HEK293T (cell line): ENCODE measurements around the gene C5orf34.

Experiments used
- CTCF ChIA-PET: fragments of 350-600 bp; formaldehyde crosslinking; extraction: SDS; loops from one replicate; lab custom pipeline; 2021; ENCODE audit warnings: antibody characterized with exemption, inconsistent platforms; lab: Yijun Ruan, JAX
- POLR2A ChIA-PET: fragments of 350-600 bp; formaldehyde crosslinking; extraction: SDS; loops from one replicate; lab custom pipeline; 2020; ENCODE audit warnings: antibody characterized with exemption, inconsistent platforms; lab: Yijun Ruan, JAX
- DNase-seq: peaks from one replicate; pipeline ENCODE4 v3.0.0; 2012; ENCODE audit warnings: mixed read lengths; ENCODE audit errors: extremely low spot score
- ARNT ChIP-seq: fragments of 450-650 bp; IDR thresholded peaks from 2 replicates; pipeline ENCODE4 v1.6.1; 2017; ENCODE audit warnings: mild to moderate bottlenecking
- BHLHE40 ChIP-seq: fragments of 450-650 bp; IDR thresholded peaks from 2 replicates; pipeline ENCODE4 v1.6.1; 2016; ENCODE audit warnings: mild to moderate bottlenecking, moderate library complexity, borderline replicate concordance
- CTBP1 ChIP-seq: fragments of 450-650 bp; IDR thresholded peaks from 2 replicates; pipeline ENCODE4 v1.6.1; 2016; ENCODE audit warnings: borderline replicate concordance
- ELF4 ChIP-seq: fragments of 450-650 bp; IDR thresholded peaks from 2 replicates; pipeline ENCODE4 v1.6.1; 2017; ENCODE audit warnings: antibody characterized with exemption
- FOXA1 ChIP-seq: fragments of 450-650 bp; IDR thresholded peaks from 2 replicates; pipeline ENCODE4 v1.6.1; 2016; ENCODE audit warnings: mild to moderate bottlenecking
- FOXK2 ChIP-seq: fragments of 450-650 bp; IDR thresholded peaks from 2 replicates; pipeline ENCODE4 v1.6.1; 2016; ENCODE audit warnings: mild to moderate bottlenecking
- FOXM1 ChIP-seq: fragments of 450-650 bp; IDR thresholded peaks from 2 replicates; pipeline ENCODE4 v1.6.1; 2017; ENCODE audit warnings: mild to moderate bottlenecking, borderline replicate concordance
- HDGF ChIP-seq: fragments of 450-650 bp; IDR thresholded peaks from 2 replicates; pipeline ENCODE4 v1.6.1; 2017; ENCODE audit warnings: antibody characterized with exemption, borderline replicate concordance
- L3MBTL2 ChIP-seq: fragments of 450-650 bp; conservative IDR thresholded peaks from 2 replicates; pipeline ENCODE4 v1.6.1; 2016; ENCODE audit warnings: mild to moderate bottlenecking
- LEF1 ChIP-seq: fragments of 450-650 bp; IDR thresholded peaks from 2 replicates; pipeline ENCODE4 v1.6.1; 2017; ENCODE audit warnings: mild to moderate bottlenecking, borderline replicate concordance
- NFRKB ChIP-seq: fragments of 450-650 bp; IDR thresholded peaks from 2 replicates; pipeline ENCODE4 v1.6.1; 2016; ENCODE audit warnings: mild to moderate bottlenecking, moderate library complexity
- PKNOX1 ChIP-seq: fragments of 450-650 bp; IDR thresholded peaks from 2 replicates; pipeline ENCODE4 v1.6.1; 2016
- SP1 ChIP-seq: fragments of 450-650 bp; IDR thresholded peaks from 2 replicates; pipeline ENCODE4 v1.6.1; 2017
- SUZ12 ChIP-seq: fragments of 450-650 bp; IDR thresholded peaks from 2 replicates; pipeline ENCODE4 v1.6.1; 2016; ENCODE audit warnings: mild to moderate bottlenecking
- TARDBP ChIP-seq: fragments of 450-650 bp; IDR thresholded peaks from 2 replicates; pipeline ENCODE4 v1.6.1; 2016
- ZNF384 ChIP-seq: fragments of 450-650 bp; IDR thresholded peaks from 2 replicates; pipeline ENCODE4 v1.6.1; 2016

The C5orf34 gene

GRCh38 chr5:43547532-43547931, 32.6 kb upstream of the C5orf34 start:
- ChIA-PET CTCF (no interaction called here), POLR2A (no interaction called here)
- no peak for TF ChIP-seq CTBP1
- TF ChIP-seq L3MBTL2 = no peak
- no peak for TF ChIP-seq SUZ12
- TF ChIP-seq SP1 = no peak
- TF ChIP-seq LEF1 = no peak
- TF ChIP-seq FOXM1 = no peak
- no peak for TF ChIP-seq HDGF
- TF ChIP-seq ARNT = no peak
- TF ChIP-seq TARDBP = no peak
- DNase-seq = no peak

DNA sequence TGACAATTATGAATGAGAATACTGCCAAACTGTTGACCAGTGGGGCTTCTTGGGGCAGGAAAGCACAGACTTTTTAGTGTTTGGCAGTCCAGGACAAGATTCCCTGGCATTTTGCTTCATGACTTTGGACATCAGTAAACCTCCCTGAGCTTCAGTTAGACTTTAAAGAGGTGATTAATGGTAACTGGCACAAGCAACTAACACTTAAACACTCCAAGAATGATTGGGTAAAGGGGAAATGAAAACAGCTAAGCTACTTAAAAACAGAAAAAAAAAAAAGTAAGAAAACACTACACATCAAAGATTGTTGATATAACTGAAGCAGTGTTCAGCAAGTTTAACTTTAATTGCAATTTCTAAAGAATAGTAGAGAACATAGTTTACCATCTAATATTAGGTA, 28.5 kb upstream of the C5orf34 start:
- ChIA-PET CTCF (interaction anchor here (0.7 kb wide), 1 partner anchor 9 kb away, joined by 11 read pairs; no protein-coding TSS in a partner anchor), POLR2A (no interaction called here)
- no peak for DNase-seq
- no peak for TF ChIP-seq ARNT
- no peak for TF ChIP-seq ZNF384
- no peak for TF ChIP-seq FOXK2
- no peak for TF ChIP-seq L3MBTL2
- TF ChIP-seq BHLHE40 = no peak
- TF ChIP-seq FOXM1 = no peak
- TF ChIP-seq PKNOX1 = no peak
- no peak for TF ChIP-seq TARDBP
- no peak for TF ChIP-seq LEF1

DNA sequence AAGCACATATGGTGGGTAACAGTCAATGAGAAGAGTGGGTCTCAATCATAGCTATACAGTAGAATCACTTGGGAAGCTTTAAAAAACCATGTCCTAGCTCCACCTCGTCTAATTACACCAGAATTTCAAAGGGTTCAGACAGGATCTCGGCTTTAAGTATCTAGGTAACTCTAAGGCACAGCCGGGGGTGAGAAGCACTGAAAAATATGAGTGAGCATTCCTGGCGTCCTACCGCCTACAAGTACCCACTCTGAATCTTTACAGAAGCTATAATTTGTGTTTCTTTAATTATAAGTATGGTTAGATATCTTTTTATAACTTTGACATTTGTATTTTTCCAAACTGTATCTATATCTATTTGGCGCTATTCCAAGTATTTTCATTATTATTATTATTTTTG, 25.8 kb upstream of the C5orf34 start:
- no peak for DNase-seq
- CTCF ChIA-PET = no interaction called here
- POLR2A ChIA-PET = interaction anchor here (1.7 kb wide), 1 partner anchor 26 kb away, joined by 5 read pairs; the partner anchor contains the start of gene C5orf34
- TF ChIP-seq TARDBP (no peak), SP1 (no peak), ZNF384 (no peak), L3MBTL2 (no peak), FOXK2 (no peak), ELF4 (no peak), NFRKB (no peak), FOXA1 (no peak), FOXM1 (no peak), HDGF (no peak), BHLHE40 (no peak)

- CTCF ChIA-PET = no interaction called here
- TF ChIP-seq PKNOX1 (no peak), ARNT (no peak), FOXK2 (no peak), L3MBTL2 (no peak), SUZ12 (no peak), FOXM1 (no peak), ELF4 (no peak)
- POLR2A ChIA-PET = no interaction called here
- no peak for DNase-seq
These were observed 22.0 kb upstream of the C5orf34 start for GRCh38 chr5:43536972-43537371.

- TF ChIP-seq LEF1 (no peak), ZNF384 (no peak), CTBP1 (no peak), FOXA1 (no peak), FOXM1 (no peak), PKNOX1 (no peak), ELF4 (no peak), NFRKB (no peak), BHLHE40 (no peak), TARDBP (no peak), FOXK2 (no peak), SP1 (no peak)
- ChIA-PET POLR2A (interaction anchor here (1.0 kb wide), 1 partner anchor 19 kb away, joined by 3 read pairs; the partner anchor contains the start of gene C5orf34), CTCF (no interaction called here)
- no peak for DNase-seq
These were observed 18.7 kb upstream of the C5orf34 start for GRCh38 chr5:43533646-43534045.

DNA sequence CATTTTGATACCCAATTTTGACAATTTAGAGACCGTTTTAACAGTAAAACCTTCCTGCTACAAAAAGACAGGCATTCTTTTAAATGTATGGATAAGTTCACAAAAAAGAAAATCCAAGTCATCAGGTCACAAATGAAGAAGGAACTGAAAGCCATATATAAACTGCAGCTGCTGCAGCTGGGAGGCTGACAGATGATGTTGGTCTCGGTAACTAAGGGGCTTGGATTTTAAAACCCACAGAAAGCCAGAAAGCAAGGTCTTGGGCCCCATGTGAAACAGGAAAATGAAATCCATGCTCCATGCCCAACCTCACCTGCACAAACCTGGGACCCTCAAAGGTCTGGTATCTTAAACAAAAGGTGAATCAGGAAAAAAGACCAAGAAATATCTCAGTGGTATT, 15.7 kb upstream of the C5orf34 start:
- POLR2A ChIA-PET = no interaction called here
- TF ChIP-seq PKNOX1 (no peak), SP1 (no peak), FOXM1 (no peak), CTBP1 (no peak), NFRKB (no peak), LEF1 (no peak), ELF4 (no peak), L3MBTL2 (no peak)
- CTCF ChIA-PET = no interaction called here
- no peak for DNase-seq
